Tibial nerve (tissue), 4 donors: Measurements from ENCODE around the gene NEDD4L.

ENCODE experiments used
- EP300 ChIP-seq, 2 donors: sonication (generic); formaldehyde crosslinking; IDR thresholded peaks; one replicate each; pipeline ENCODE4 v1.6.1; 2017; ENCODE audit warnings: antibody characterized with exemption in 2 of 2, mild to moderate bottlenecking in 1 of 2
- POLR2A ChIP-seq, 2 donors: fragments of 450-650 bp; IDR thresholded peaks; one replicate each; pipeline ENCODE4 v1.6.1; 2017; ENCODE audit warnings: antibody characterized with exemption in 2 of 2, mild to moderate bottlenecking in 2 of 2, moderate library complexity in 2 of 2
- TF ChIP-seq, protein P1 (sequence below), 5 experiments: fragments of 200-600 bp in 3 of 5; fragments of 450-650 bp in 2 of 5; sonication (generic) in 3 of 5; IDR thresholded peaks; one replicate each; pipeline ENCODE4 v1.5.1; 2016 to 2019; ENCODE audit warnings: antibody characterized with exemption in 5 of 5, mild to moderate bottlenecking in 3 of 5, moderate library complexity in 2 of 5

DNA sequence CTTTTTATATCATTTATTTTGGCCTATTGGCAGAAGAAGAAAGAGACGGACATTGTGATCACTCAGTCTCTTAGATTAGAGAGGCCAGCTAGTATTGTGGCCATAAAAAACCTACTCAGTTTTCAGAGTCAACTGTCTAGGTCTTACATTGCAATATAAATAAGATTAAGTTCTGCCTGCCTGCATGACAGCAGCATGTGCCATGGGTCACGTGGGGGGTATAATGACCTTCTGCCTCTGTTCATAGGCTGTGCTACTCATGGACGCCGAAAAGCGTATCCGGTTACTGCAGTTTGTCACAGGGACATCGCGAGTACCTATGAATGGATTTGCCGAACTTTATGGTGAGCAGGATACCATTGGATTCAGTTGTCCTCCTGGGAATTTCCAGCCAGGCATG lies 346.4 kb downstream of the NEDD4L start:
- TF ChIP-seq POLR2A (IDR thresholded peaks at IDR 0.05) (no peak), EP300 (IDR thresholded peaks at IDR 0.05) (no peak)
- TF ChIP-seq, protein P1, sequence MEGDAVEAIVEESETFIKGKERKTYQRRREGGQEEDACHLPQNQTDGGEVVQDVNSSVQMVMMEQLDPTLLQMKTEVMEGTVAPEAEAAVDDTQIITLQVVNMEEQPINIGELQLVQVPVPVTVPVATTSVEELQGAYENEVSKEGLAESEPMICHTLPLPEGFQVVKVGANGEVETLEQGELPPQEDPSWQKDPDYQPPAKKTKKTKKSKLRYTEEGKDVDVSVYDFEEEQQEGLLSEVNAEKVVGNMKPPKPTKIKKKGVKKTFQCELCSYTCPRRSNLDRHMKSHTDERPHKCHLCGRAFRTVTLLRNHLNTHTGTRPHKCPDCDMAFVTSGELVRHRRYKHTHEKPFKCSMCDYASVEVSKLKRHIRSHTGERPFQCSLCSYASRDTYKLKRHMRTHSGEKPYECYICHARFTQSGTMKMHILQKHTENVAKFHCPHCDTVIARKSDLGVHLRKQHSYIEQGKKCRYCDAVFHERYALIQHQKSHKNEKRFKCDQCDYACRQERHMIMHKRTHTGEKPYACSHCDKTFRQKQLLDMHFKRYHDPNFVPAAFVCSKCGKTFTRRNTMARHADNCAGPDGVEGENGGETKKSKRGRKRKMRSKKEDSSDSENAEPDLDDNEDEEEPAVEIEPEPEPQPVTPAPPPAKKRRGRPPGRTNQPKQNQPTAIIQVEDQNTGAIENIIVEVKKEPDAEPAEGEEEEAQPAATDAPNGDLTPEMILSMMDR (IDR thresholded peaks at IDR 0.05) = no peak
